Measurements from ENCODE around the gene ADAMTSL1. TPM values are rescaled to one million over a fixed set of nuclear protein-coding genes. Genes with fewer than 3 reads are reported as not detected.

ADAMTSL1 gene
- total and polyA plus RNA-seq, 2 of the 8 experiments (the other 6 are each of a cell fraction or from before 2014, with no cell fraction given), result 0.84 to 1.1 TPM

GRCh38 chr9:18911714-18912342 lies 437.9 kb downstream of the ADAMTSL1 start:
- Histone ChIP-seq H2AK5ac (ENCODE audit: low read depth, low read length) (no peak overlapping the region), H2AFZ (ENCODE audit: low read length) (peak overlapping the region; percentile 45), H3K4me1 (replicated peaks in 1 of 4; ENCODE audit: control insufficient read depth in 3 of 4, insufficient read depth in 4 of 4, low read length in 3 of 4) (peaks cover 3 to 13% (median 8%) of the 10 kb centered on the region in 4 experiments), H3K36me3 (ENCODE audit: control insufficient read depth in 2 of 4, insufficient read depth in 4 of 4, low read length in 3 of 4) (no peaks in the 10 kb centered on the region), H3K9me3 (ENCODE audit: insufficient read depth in 2 of 2, low read depth in 1 of 2, low read length in 1 of 2) (no peaks in the 10 kb centered on the region), H2BK15ac (ENCODE audit: low read length) (no peak overlapping the region), H4K20me1 (replicated peaks in 1 of 2; ENCODE audit: control insufficient read depth in 1 of 2, insufficient read depth in 2 of 2, low read length in 2 of 2) (no peaks in the 10 kb centered on the region), H3K4ac (replicated peaks; ENCODE audit: insufficient read length, low read depth, low read length) (no peak overlapping the region), H3K79me1 (ENCODE audit: low read depth, low read length) (no peaks in the 10 kb centered on the region), H2BK120ac (replicated peaks; ENCODE audit: low read depth, low read length) (no peak overlapping the region), H3K27ac (ENCODE audit: low read depth, low read length) (no peak overlapping the region), H3K4me2 (ENCODE audit: insufficient read depth in 1 of 2, low read depth in 2 of 2, low read length in 2 of 2) (peak overlapping the region; percentile 6 to 30; a peak in 2 of 4 replicates), H3K23me2 (ENCODE audit: low read depth, low read length) (no peaks in the 10 kb centered on the region), H4K91ac (replicated peaks; ENCODE audit: insufficient read length, low read length) (no peak overlapping the region), H3K14ac (ENCODE audit: insufficient read length) (no peak overlapping the region), H3K18ac (ENCODE audit: extremely low read depth, low read length) (no peak overlapping the region), H2BK5ac (ENCODE audit: low read depth, low read length) (no peak overlapping the region), H3K27me3 (replicated peaks in 1 of 4; ENCODE audit: control insufficient read depth in 3 of 4, extremely low read depth in 1 of 4, insufficient read depth in 3 of 4, low read length in 3 of 4) (no peaks in the 10 kb centered on the region; a peak in 1 of 7 replicates), H3K23ac (ENCODE audit: insufficient read length) (no peak overlapping the region), H3K4me3 (ENCODE audit: extremely low read depth in 1 of 4, insufficient read depth in 2 of 4, low read depth in 3 of 4, low read length in 4 of 4) (no peak overlapping the region), H2BK20ac (ENCODE audit: low read length) (no peak overlapping the region), H2BK12ac (ENCODE audit: low read depth, low read length) (no peak overlapping the region), H4K8ac (ENCODE audit: extremely low read depth, insufficient read depth, low read length) (no peak overlapping the region), H3K79me2 (ENCODE audit: control insufficient read depth in 1 of 2, insufficient read depth in 2 of 2, low read length in 2 of 2) (no peaks in the 10 kb centered on the region), H3K56ac (replicated peaks; ENCODE audit: insufficient read length, low read depth, low read length) (no peak overlapping the region), H3K9ac (replicated peaks in 1 of 4; ENCODE audit: extremely low read depth in 1 of 4, low read depth in 3 of 4, low read length in 3 of 4) (no peak overlapping the region), H4K5ac (ENCODE audit: insufficient read length, low read depth, low read length) (no peak overlapping the region)
- peak; percentile 42; the same call in 1 of the 2 replicates for TF ChIP-seq RFX5 (IDR thresholded peaks at IDR 0.05; ENCODE audit: borderline replicate concordance, low read depth, low read length)
- TF ChIP-seq, protein P1, sequence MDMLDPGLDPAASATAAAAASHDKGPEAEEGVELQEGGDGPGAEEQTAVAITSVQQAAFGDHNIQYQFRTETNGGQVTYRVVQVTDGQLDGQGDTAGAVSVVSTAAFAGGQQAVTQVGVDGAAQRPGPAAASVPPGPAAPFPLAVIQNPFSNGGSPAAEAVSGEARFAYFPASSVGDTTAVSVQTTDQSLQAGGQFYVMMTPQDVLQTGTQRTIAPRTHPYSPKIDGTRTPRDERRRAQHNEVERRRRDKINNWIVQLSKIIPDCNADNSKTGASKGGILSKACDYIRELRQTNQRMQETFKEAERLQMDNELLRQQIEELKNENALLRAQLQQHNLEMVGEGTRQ (IDR thresholded peaks at IDR 0.05; ENCODE audit: low read length), result no peak
- 83% methylated on average over 9 of the region's 9 CpGs; no CpG with 5 or more reads in 1 of the 2 experiments for WGBS, 2 experiments (ENCODE audit: extremely low coverage in 1 of 2, insufficient coverage in 1 of 2, insufficient read length in 1 of 2, insufficient replicate concordance in 2 of 2, low coverage in 1 of 2, low lambda C conversion rate in 2 of 2, missing lambda C conversion rate in 1 of 2)
- ChIA-PET POLR2A (ENCODE audit: partially characterized antibody) (no interaction called here), CTCF (ENCODE audit: partially characterized antibody) (interaction anchor here (0.9 to 1.7 kb wide), 3 partner anchors 11 to 657 kb away, joined by 3 to 5 read pairs (median 3); no protein-coding TSS in a partner anchor)
- no peak for DNase-seq (ENCODE audit: low read depth in 1 of 2, low spot score in 2 of 2)
- no peak for FAIRE-seq

Measured in H1 (cell line).